Measurements from ENCODE around the gene LRGUK.
"Not testable (repeated sequence)": the region's sequence is repeated elsewhere in the genome, so short reads cannot be mapped to it uniquely, and the experiment has no call there.

Gene LRGUK

DNA sequence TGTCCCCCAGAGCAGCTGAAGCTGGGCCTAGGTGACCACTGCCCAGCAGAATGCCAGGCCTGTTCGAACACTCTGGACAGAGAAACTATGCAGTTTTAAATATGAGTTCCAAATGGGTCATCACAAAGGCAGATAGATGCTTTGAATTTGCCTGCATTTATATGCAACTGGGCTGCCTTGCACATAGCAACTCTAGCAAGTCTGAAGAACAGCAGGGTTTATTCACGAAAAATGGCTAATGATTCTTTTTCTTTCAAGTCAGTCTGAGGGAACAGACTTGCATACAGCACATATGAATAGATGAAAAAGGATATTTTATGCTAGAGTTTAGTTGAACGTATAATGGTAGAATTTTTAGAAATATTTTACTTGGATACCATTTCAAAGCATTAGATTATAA lies 121.1 kb downstream of the LRGUK start:
- no peak for DNase-seq (ENCODE audit: low read depth)

DNA sequence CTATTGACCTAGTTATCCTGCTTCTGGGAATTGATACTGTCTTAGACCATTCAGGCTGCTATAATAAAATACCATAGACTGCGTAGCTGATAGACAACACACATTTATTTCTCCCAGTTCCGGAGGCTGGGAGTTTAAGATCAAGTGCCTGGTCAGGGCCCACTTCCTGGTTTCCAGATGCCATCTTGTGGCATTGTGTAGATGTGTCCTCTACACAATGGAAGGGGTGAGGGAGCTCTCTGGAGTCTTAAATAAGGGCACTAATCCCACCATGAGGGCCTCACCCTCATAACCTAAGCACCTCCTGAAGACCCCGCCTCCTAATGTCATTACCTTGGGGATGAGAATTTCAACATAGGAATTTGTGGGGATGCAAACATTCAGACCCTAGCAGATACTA lies 127.2 kb downstream of the LRGUK start:
- DNase-seq (ENCODE audit: low read depth): no peak

DNA sequence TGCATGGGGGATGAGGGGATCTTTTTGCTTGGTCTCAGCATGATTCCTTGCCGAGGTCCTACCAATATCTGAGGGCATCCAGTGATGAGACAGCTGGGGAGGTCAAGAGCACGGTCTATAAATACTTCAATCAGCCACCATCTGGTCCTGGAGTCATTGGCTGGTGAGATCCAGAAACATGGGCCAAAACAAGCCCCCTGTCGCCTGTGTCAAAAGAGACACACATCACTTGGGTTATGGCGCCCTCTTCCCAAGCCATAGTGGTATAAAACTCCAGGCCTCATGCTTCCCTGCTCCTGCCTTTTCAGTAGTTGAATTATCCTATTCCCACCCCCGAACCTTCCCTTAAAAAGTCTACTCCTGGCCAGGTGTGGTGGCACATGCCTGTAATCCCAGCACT lies 128.7 kb downstream of the LRGUK start:
- no peak for DNase-seq (ENCODE audit: low read depth)

DNA sequence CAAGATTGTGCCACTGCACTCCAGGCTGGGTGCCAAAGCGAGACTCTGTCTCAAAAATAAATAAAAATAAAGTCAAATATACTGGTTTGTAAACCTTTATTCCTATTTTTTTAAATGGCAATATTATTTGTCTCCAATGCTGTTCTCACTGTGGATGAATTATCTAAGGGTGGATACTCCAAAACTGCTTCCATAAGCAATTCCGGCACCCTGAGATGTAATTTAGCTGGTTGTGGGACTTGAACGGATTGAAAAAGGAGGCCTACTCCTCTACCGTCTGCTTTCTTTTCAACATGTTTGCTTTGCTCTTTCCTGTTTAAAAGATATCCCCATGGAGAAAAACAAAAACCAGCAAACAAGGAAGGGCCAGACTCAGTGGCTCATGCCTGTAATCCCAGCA lies 135.2 kb downstream of the LRGUK start:
- DNase-seq (ENCODE audit: low read depth): no peak

DNA sequence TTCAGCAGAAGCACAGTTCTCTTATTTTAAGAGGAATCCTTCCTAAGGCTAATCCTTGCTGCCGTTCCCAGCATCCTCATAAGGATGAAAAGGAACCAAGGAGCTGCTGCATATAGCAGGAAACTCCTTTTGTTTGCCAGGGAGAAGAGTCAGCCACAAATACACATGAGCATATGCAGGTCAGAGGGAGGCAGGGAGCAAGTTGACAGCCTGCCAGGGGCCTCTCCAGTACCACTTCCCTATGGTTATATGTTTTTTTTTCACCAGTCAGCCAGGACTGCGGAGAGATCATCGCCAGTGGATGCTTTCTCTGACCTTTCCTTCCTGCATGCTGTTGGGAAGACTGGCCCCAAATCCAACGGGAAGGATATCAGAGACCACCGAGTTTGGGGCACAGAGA lies 149.8 kb downstream of the LRGUK start:
- DNase-seq (ENCODE audit: low read depth): no peak

DNA sequence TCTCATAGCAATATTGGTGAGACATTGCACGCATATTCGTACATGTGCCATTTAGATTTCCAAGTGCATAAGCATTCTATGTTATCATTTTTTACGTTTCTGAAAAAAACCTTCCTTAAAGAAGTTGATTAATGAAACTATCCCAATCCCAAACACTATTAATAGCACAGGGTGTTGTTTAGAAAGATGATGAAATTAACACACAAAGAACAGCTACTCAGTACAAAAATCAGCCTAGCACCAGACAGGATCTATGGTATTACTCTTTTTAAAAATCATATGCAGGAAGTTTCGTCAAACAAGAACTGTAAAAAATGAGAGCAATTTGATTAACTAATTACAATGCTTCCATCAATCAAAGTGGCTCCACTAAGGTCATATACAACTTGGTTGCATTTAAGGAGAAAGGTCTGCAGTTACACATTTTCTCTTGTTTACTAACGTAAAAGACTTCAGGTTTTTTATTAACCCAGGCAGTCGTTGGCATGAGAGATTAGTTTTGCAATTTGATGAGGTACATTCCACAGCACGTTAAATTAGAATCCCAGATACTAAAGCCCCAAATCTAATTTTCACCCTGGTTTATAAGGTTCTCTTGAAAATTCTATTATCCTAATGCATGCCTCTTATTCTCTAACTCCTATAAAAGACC lies 151.5 kb downstream of the LRGUK start:
- no peak for DNase-seq (ENCODE audit: low read depth)

DNA sequence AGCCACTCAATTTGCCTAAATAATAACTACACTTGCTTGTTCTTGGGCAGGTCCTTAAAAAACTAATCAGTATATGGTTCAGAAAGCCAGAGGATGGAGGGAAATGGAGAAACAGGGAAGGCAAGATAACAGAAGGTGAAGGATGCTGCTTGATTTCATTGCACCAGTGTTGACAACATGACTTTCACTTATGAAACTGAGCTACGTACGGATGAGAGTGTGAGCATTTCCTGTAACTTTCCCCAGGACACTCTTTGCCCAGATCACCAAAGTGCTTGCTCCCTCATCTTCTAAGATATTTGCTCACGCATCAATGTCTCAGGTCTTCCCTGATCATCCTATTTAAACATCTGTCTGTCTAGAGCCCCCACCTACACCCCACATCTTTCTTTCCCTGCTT lies 152.2 kb downstream of the LRGUK start:
- no peak for DNase-seq (ENCODE audit: low read depth)

DNA sequence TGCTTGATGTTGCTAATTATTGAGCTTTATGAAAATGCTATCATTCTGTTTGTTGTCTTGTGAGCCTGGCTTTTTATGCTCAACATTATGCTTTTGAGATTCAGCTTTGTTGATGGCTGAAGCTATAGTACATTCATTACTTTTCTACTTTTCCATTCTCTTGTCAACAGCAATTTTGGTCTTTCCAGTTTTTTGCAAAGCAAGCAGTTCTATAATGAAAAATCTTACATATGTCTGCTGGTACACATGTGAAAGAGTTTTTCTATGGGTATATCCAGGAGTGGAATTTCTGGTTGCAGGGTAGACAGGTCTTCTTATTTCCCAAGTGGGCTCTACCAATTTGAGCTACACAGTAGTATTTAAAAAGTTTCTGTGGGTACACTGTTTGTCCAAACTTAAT lies 152.8 kb downstream of the LRGUK start:
- no peak for DNase-seq (ENCODE audit: low read depth)

DNA sequence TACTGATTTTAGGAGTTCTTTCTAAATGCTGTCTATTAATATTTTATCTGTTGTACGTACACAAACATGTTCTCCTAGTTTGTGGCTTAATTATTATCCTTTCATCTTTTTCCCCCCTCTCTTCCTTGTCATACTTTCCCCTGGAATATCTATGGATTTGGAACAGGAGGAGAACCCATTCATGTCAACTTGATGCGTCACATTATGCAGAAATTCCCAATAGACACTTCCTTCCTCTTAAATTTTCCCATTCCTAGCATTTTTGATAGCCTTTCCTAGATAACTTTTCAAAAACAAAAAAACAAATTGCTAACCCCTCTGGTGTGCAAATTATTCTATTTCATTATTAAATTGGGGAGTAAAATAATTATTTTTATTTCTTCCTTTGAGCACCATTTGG lies 153.4 kb downstream of the LRGUK start:
- no peak for DNase-seq (ENCODE audit: low read depth)

DNA sequence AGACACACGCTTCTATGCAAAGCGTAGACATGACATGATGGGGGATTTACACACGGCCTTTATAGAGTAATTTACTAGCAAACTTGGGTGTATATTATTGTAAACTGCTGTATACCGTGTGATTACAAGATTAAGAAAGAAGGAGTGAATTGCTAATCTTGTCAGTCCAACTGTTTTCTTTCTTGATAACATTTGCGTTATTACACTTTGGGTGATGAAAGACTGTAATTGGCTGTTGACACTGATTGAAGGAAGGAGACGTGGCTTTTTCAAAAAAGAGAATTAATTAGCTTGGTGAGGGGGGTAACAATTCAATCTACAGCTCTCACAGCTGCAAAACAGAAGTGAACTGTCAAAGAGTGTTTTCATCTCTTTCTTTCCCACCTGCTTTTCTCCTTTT lies 156.9 kb downstream of the LRGUK start:
- DNase-seq (ENCODE audit: low read depth): no peak

DNA sequence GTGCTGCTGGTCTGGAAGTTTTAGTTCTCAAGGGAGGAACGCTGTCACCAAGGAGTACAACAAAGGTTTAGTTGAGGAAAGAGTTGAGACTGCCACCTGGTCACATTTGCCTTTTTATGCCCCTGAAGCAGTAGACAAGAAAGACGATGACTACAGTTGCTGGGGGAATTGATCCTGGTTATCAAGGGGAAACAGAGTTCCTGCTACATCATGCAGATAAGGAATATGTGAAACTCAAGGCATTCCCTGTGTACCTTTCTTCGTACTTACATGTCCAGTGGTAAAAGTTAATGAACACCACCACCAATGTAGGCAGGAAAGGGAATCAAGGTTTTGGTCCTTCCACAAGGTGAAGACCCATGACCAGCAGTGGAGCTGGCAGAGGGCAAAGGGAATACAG lies 157.8 kb downstream of the LRGUK start:
- no peak for DNase-seq (ENCODE audit: low read depth)

DNA sequence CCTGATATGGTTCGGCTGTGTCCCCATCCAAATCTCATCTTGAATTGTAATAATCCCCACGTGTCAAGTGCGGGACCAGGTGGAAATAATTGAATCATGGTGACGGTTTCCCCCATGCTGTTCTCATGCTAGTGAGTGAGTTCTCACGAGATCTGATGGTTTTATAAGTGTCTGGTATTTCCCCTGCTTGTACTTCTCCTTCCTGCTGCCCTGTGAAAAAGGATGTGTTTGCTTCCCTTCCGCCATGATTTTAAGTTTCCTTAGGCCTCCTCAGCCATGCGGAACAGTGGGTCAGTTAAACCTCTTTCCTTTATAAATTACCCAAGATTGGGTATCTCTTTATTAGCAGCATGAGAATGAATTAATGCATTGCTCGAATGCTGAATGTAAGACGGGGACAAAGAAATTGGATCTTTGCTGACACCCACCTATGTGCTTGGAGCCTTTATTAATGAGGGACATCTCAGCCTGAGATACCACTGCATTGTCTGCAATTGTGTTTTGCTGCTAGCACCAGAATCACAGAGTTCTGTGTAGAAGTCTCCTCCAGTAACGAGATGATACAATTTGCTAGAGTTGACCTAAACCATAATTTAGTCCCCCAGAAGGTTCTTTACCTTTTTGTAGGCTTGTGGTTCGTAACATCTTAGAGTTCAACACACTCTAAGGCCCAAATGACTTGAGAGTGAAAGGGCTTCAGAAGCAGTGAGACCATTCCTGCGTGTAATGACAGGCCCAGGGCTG lies 160.9 kb downstream of the LRGUK start:
- DNase-seq (ENCODE audit: low read depth): no peak

DNA sequence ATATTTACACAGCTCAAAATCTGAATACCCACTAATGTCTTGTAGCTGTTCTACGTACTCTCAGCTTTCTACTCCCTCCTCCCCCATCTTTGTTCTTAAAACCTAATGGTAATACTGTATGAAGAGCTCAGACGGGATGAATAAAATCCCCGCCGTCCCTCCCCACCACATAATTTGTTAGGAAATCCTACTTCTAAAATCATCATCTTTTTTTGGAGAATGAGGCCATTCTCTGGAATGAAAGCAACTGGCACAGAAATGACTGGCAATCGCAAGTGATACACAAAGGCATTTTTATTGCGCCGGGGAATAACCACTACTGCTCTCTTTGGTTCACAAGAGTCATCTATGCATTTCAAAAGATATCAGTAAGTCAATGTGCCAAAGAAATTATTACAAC lies 162.3 kb downstream of the LRGUK start:
- no peak for DNase-seq (ENCODE audit: low read depth)

DNA sequence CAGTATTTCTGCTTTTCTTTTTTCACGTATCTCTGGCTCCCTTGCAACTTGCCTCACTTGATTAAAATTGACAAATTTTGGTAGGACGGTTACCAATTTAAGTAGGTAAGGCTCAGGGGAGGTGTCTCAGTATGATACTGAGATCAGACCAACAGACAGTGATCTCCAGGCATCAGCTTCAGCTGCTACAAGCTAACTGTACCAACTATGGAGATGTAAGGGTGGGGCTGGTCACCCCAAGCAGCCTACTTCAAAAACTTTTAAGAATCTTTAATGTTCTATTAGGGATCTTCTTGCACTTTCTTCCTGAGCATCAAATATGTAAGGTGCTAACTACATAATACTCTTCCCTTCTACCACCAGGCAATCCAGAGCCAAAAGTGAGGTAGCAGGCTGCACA lies 162.7 kb downstream of the LRGUK start:
- no peak for DNase-seq (ENCODE audit: low read depth)

DNA sequence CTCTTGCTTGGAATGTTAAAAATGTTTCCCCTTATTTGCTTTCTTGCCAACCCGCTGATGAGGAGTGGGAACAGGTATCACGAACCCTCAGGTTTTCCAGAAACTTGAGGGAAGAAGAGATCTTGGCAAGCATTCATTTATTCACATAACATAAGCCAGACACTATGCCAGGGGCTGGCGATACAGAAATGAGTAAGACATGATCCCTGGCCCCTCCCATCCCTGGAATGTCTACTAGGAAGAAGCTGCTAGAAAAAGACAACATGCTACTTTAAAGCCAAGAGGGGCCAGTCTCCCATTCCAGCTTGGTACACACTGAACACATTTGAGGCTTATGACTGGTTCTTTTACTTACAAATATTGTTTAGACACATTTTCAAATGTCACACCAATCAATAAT lies 163.1 kb downstream of the LRGUK start:
- DNase-seq (ENCODE audit: low read depth): no peak

DNA sequence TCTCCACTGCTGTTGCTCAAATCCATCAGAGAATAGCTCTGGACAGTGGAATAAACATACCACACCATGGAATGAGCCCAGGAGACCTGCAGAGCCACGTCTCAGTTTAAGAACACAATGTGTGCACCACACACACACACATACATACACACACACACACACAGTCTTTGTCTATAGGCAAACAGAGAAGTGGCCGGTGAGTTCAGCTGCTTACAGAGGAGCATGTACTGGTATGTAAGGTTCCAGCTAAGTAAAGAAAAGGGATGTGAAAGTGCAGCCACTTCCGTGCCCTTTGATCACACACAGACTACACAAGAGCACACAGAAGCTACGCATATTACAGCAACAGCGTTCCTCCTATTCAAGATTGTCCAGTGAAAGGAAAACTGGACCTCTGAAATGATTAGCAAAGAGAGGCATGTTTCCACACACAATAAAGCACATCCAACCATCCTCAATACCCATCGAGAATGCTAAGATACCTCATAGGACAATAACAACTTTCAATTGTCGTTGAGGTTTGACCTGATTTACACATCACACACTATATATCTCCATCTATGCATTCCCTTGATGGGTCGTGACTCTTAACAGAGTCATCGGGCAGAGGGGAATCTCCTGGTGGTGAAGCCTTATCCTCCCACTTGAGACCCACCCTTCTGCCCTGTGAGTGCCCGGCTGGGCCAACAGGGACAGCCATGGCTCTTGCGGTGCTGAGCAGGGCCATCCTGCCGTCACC lies 166.0 kb downstream of the LRGUK start:
- no peak for DNase-seq (ENCODE audit: low read depth)

DNA sequence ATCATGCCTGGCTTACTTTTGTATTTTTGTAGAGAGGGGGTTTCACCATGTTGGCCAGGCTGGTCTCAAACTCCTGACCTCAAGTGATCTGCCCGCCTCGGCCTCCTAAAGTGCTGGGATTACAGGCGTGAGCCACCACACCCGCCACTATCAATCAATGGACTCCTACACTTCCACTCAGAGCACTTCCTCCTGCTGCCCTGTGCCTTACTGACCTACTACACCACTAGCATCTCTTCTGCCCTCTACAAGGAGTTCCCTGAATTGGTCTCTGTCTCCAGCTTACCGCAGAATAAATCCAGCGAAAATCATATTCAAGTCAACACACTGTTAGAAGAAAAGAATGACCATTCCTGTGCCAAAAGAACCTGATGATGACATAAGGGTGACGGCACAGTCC lies 168.8 kb downstream of the LRGUK start:
- not testable (repeated sequence) for DNase-seq (ENCODE audit: low read depth)

DNA sequence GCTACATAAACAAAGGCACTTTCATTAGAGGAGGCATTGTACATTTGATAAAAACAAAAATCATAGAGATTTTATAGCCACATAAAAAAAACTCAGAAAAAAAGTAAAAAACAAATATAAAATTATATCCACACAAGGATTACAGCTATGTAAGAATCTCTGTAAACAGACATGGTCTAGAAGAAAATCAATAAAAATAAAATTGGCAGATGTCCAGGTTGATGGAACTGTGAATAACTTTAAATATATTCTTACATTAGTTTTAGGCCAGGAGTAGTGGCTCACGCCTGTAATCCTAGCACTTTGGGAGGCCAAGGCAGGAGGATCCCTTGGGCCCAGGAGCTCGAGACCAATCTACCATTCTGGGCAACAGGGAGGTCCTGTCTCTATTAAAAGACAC lies 170.3 kb downstream of the LRGUK start:
- DNase-seq (ENCODE audit: low read depth): no peak

DNA sequence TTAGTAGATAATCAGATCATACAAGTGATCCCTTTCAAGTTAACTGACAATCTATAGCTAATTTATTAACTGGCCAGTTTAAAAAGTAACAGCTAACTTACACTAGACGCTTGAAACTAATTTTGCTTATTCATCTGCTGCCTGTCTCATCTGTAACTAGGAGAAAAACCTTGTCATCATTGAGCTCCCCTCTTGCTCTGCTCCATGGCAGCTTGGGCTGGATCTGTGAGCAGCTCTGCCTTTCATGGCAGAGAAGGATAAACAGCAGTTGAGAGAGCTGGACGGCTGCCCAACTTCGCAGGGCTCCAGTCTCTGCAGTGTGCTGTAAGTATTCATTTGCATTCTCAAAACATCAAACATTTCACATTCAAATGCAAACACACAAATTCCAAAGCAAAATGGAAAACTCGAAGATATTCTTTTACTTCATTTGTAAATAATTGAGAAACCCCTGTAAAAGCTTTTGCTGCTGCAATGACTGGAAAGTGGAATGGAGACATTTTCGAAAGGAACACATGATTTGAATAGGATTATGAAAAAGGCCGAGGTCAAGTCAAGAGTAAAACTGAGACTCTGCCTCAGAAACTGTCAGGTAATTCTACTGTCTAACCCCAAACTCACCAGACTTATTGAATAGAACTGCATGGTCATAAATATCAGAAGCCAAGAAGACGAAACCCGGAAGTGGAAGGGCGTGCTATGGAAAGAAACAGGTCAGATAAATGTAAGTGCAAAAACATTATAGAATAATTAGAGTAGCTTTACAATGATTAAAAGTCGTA lies 172.0 kb downstream of the LRGUK start:
- DNase-seq (ENCODE audit: low read depth): no peak

DNA sequence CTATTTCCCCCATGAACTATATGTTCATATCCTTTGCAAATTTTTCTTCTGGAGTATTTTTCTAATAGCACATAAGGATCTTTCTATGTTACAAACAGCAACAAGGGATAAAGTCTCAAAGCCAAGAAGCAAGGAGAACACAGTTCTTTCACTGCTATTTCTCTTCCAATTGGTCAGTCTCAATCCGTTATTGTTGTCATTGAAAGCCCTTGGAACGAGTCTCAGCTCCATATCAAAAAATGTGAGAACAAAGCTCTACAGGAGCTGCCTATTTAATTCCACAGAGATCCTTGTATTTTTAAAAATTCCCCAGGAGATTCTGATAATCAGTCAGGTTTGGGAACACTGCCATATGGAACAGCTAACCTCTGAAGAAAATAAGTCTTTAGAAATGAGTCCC lies 173.8 kb downstream of the LRGUK start:
- no peak for DNase-seq (ENCODE audit: low read depth)

DNA sequence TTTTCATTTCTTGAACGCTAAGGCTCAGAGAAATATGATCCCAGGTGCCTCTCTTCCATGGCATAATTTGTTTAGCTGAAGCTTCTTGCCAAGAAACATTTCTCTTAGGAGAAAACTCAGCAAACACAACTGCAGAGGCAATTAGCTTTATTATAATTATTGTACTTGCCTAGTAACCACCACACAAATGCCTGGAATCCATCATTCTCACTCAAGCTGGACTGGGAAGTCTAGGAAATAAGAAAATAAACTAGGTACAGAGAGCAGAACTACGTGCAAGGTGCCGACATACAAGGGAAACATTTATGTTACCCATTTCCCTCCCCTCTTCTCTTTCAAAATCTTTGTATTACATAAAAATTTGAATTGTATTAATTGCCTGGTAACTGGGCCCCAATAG lies 174.5 kb downstream of the LRGUK start:
- DNase-seq (ENCODE audit: low read depth): no peak

DNA sequence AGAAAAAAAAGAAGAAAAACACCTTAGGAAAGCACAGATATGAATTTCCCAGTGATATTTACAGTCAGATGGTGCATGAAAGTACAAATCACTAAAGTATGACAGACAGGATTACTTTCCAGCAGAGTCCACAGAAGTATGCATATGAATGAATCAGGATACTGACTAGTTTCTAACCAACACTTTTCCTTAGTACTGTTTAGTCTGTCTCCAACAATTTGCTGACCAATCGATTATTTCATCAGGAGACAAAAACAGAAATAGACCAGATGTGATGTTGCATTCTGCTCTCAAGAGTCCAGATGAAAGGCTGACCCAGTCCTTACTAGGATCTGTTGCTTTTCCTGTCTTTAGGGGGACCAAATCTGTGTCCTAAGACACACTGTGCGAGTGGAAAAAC lies 175.0 kb downstream of the LRGUK start:
- no peak for DNase-seq (ENCODE audit: low read depth)

DNA sequence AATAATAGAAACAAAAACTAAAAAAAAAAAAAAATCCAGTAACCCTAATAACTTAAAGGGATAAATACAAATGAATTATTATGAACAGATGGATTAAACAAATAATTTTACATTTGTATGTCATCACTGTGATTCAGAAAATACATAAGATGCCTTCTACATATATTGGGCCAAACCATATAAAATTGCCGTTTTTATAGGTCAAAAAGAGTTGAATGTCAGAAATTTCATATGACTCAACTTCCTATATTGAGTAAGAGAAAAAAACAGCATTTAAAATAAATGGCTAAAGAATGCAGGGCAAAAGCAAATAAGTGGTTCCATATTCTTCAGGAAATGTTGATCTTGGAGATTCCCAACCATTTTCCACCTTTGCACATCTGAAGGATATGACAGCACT lies 180.2 kb downstream of the LRGUK start:
- DNase-seq (ENCODE audit: low read depth): no peak

Measured in stimulated activated CD8-positive, alpha-beta memory T cell treated with anti-CD3 and anti-CD28 coated beads, Interleukin-15, amount 100 ng/mL, for 1 hour (primary cell).